Breast epithelium (tissue), 4 donors: ENCODE results near the gene SCN11A. TPM values are rescaled to one million over a fixed set of nuclear protein-coding genes. Genes with fewer than 3 reads are reported as not detected.
A peak's percentile ranks its signal among the peaks of the same experiment; 100 is the strongest.

Experiments
- DNase-seq, 2 donors: peaks; one replicate each; pipeline ENCODE4 v3.0.0-alpha.2; 2019; ENCODE audit warnings: low spot score in 2 of 2
- H3K27ac ChIP-seq, 2 donors: fragments of 200-600 bp; sonication (generic) in 1 of 2; one replicate each; pipeline ENCODE4 v1.5.1; 2016 to 2019; ENCODE audit warnings: mild to moderate bottlenecking in 1 of 2
- H3K27me3 ChIP-seq, 2 donors: fragments of 200-600 bp; sonication (generic) in 1 of 2; one replicate each; pipeline versions ENCODE4 v1.5.1 to v1.6.0; 2017 to 2019; ENCODE audit warnings: control low read depth in 1 of 2, mild to moderate bottlenecking in 1 of 2
- H3K36me3 ChIP-seq: fragments of 200-600 bp; one replicate; pipeline ENCODE4 v1.5.1; 2019
- H3K4me1 ChIP-seq, 2 donors: fragments of 200-600 bp; sonication (generic); one replicate each; pipeline ENCODE4 v1.5.1; 2016 to 2019; ENCODE audit warnings: control low read depth in 1 of 2
- H3K4me3 ChIP-seq, 3 donors: fragments of 200-600 bp; sonication (generic); 1 replicate in 2 of 3; 2 replicates in 1 of 3; pipeline ENCODE4 v1.5.1; 2016 to 2019; ENCODE audit warnings: mild to moderate bottlenecking in 3 of 3, moderate library complexity in 2 of 3
- H3K9me3 ChIP-seq, 2 donors: fragments of 200-600 bp; sonication (generic) in 1 of 2; one replicate each; pipeline ENCODE4 v1.5.1; 2016 to 2019; ENCODE audit warnings: control low read depth in 1 of 2
- CTCF ChIP-seq, 3 donors: fragments of 450-650 bp; IDR thresholded peaks; one replicate each; pipeline ENCODE4 v1.5.1; 2016 to 2017; ENCODE audit warnings: antibody characterized with exemption in 3 of 3, mild to moderate bottlenecking in 3 of 3, moderate library complexity in 3 of 3
- POLR2A ChIP-seq: fragments of 450-650 bp; IDR thresholded peaks from one replicate; pipeline ENCODE4 v1.6.1; 2016; ENCODE audit warnings: antibody characterized with exemption, mild to moderate bottlenecking, moderate library complexity
- POLR2AphosphoS5 ChIP-seq, 3 donors: sonication (generic); formaldehyde crosslinking; IDR thresholded peaks; one replicate each; pipeline ENCODE4 v1.6.1; 2017; ENCODE audit warnings: antibody characterized with exemption in 3 of 3
- intact Hi-C: fragments of 100-400 bp; cut with DNase I; formaldehyde crosslinking; loops from one replicate; pipeline ENCODE4 v1.15.1; 2023; ENCODE audit warnings: low total_unique reads
- total RNA-seq, 3 donors: library from RNA; depleted of rRNA; stranded (reverse); fragments of >200 nt; gene quantifications; one replicate each; pipeline ENCODE4 v1.1.0, GENCODE V29; 2016

The SCN11A gene
- total RNA-seq = under 1 TPM; 0.15 to 0.48 (median 0.33) TPM

DNA sequence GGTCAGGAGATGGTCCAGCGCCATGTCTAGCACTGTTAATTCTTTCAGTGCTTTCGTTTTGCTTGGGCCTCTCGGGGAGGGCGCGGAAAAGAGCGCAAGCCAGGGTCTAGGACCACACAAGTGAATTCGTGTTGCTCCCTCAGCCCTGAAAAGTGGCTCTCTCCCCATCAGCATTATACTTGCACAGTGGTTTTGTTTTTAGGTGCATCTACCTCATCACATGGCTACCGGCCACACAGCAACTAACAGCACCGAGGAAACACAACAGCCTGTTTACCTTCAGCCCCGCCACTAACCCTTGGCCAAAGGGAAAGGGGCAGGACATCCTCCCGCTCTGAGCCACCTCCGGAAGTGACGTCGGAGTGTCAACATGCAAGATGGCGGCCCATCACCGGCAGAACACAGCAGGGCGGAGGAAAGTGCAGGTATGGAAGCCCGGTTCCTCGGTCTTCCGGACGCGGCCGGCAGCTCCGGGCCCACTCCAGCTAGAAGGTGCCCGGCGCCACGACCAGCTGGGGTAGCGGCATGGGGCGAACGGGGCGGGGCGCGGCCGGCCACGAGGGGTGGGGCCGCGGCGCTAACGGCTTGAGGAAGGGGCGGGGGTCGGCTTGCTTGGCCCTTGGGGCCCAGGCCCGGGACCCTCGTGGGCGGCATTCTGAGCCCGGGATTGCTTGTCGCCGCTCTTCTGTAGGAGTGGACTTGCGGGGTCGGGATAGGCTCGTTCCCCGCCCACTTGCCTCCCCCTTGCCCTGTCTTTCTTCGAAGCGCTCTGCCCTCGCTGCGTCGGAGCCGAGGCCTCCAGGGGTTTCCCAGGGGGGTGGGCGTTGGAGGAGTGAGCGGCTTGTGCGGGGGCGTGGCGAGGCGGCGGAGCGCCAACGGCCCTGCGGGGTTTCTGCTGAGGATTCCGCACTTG lies at the start of gene SCN11A, which contains the start of gene WDR48:
Gene SCN11A (minus strand): TSS at position 296 of the 913 bp plus-strand sequence. CDS start 101,582 bp downstream, outside the sequence.
Gene WDR48 (plus strand): TSS at position 368 of the 913 bp plus-strand sequence. CDS start 10 bp downstream, at position 378.
- DNase-seq = peak; percentile 93 to 94
- Histone ChIP-seq H3K4me1 (peaks cover 0 to 7% of the 10 kb centered on the region in 2 donors), H3K27ac (peak within 1 kb of the TSS; percentile 97 to 98), H3K9me3 (no peaks in the 10 kb centered on the region), H3K27me3 (no peaks in the 10 kb centered on the region), H3K4me3 (peak within 1 kb of the TSS; percentile 81 to 100 (median 99)), H3K36me3 (no peaks in the 10 kb centered on the region)
- no peak for TF ChIP-seq CTCF (IDR thresholded peaks at IDR 0.05)
- TF ChIP-seq POLR2A = peak; percentile 89
- peak; percentile 92 to 99 (median 98) for TF ChIP-seq POLR2AphosphoS5 (IDR thresholded peaks at IDR 0.05)
- intact Hi-C loops = no loop called here

- Histone ChIP-seq H3K27ac (peak overlapping the region in 1 of 2 donors; percentile 50), H3K4me1 (peaks cover 8 to 32% of the 10 kb centered on the region in 2 donors), H3K36me3 (peaks cover 12% of the 10 kb centered on the region), H3K9me3 (no peaks in the 10 kb centered on the region), H3K4me3 (no peak overlapping the region), H3K27me3 (no peaks in the 10 kb centered on the region)
- no peak for DNase-seq
- TF ChIP-seq CTCF (IDR thresholded peaks at IDR 0.05) (peak in 2 of 3 donors; percentile 13 to 32), POLR2AphosphoS5 (IDR thresholded peaks at IDR 0.05) (no peak)
- intact Hi-C loops = loop anchor here (10.0 kb wide), 1 partner anchor 194 kb away; no protein-coding TSS in a partner anchor
These were observed 49.4 kb upstream of the SCN11A start for GRCh38 chr3:39101022-39101689.

- Histone ChIP-seq H3K36me3 (peaks cover 12% of the 10 kb centered on the region), H3K9me3 (no peaks in the 10 kb centered on the region), H3K4me3 (no peak overlapping the region), H3K4me1 (peaks cover 8 to 28% of the 10 kb centered on the region in 2 donors), H3K27ac (peak overlapping the region; percentile 29 to 50), H3K27me3 (no peaks in the 10 kb centered on the region)
- TF ChIP-seq POLR2AphosphoS5 (IDR thresholded peaks at IDR 0.05) (no peak), POLR2A (no peak), CTCF (IDR thresholded peaks at IDR 0.05) (no peak)
- no peak for DNase-seq
- intact Hi-C loops = loop anchor here (10.0 kb wide), 1 partner anchor 194 kb away; no protein-coding TSS in a partner anchor
These were observed 48.7 kb upstream of the SCN11A start for GRCh38 chr3:39100500-39100886.

GRCh38 chr3:39099738-39100499 lies 48.2 kb upstream of the SCN11A start:
- DNase-seq = no peak
- H3K4me3 ChIP-seq = no peak overlapping the region
- H3K4me1 ChIP-seq = peaks cover 4 to 23% of the 10 kb centered on the region in 2 donors
- intact Hi-C loops = loop anchor here (10.0 kb wide), 1 partner anchor 195 kb away; no protein-coding TSS in a partner anchor
- H3K36me3 ChIP-seq = peaks cover 12% of the 10 kb centered on the region
- H3K9me3 ChIP-seq = no peaks in the 10 kb centered on the region
- H3K27ac ChIP-seq = peak overlapping the region in 1 of 2 donors; percentile 29
- TF ChIP-seq POLR2AphosphoS5 (IDR thresholded peaks at IDR 0.05) (no peak), POLR2A (no peak), CTCF (IDR thresholded peaks at IDR 0.05) (no peak)
- no peaks in the 10 kb centered on the region for H3K27me3 ChIP-seq
